ENCODE results near the gene SP5. TPM values are rescaled to one million over a fixed set of nuclear protein-coding genes. Genes with fewer than 3 reads are reported as not detected.

SP5 gene
- total RNA-seq, 2 donors from 2014 or later: 0.78 TPM; not detected in 1

- 8 to 12% methylated on average over 8 to 9 of the region's 9 CpGs for WGBS, 2 donors
- H3K4me3 ChIP-seq: no peak overlapping the region
- peaks cover 0 to 14% of the 10 kb centered on the region in 2 donors for H3K27me3 ChIP-seq
- DNase-seq: no peak
- no peaks in the 10 kb centered on the region for H3K36me3 ChIP-seq (replicated peaks in 1 of 2; ENCODE audit: insufficient read depth in 1 of 2, low read depth in 2 of 2)
- H3K27ac ChIP-seq: no peak overlapping the region
- intact Hi-C loops (cut with DNase I): no loop called here
- TF ChIP-seq POLR2A (IDR thresholded peaks at IDR 0.05): no peak
- TF ChIP-seq CTCF (IDR thresholded peaks at IDR 0.05): no peak
- H3K4me1 ChIP-seq: peaks cover 44% of the 10 kb centered on the region
- no peak for ATAC-seq
- H3K9me3 ChIP-seq: no peaks in the 10 kb centered on the region
These were observed 3.9 kb upstream of the SP5 start for GRCh38 chr2:170711196-170711773.

GRCh38 chr2:170711774-170712652, 3.1 kb upstream of the SP5 start:
- WGBS, 2 donors: 2 to 4% methylated on average over 21 to 51 of the region's 51 CpGs
- H3K4me1 ChIP-seq: peaks cover 52% of the 10 kb centered on the region

GRCh38 chr2:170712653-170713542, 2.2 kb upstream of the SP5 start:
- ATAC-seq (no peak), DNase-seq (no peak)
- Histone ChIP-seq H3K27me3 (peaks cover 0 to 19% of the 10 kb centered on the region in 2 donors), H3K27ac (no peak overlapping the region), H3K4me3 (no peak overlapping the region), H3K9me3 (no peaks in the 10 kb centered on the region), H3K36me3 (replicated peaks in 1 of 2; ENCODE audit: insufficient read depth in 1 of 2, low read depth in 2 of 2) (no peaks in the 10 kb centered on the region), H3K4me1 (peaks cover 54% of the 10 kb centered on the region)
- intact Hi-C loops (cut with DNase I): no loop called here
- 29 to 52% methylated on average over 21 to 41 of the region's 41 CpGs for WGBS, 2 donors
- TF ChIP-seq POLR2A (IDR thresholded peaks at IDR 0.05): no peak
- no peak for TF ChIP-seq CTCF (IDR thresholded peaks at IDR 0.05)

More at GRCh38 chr2:170711774-170712652, 3.1 kb upstream of the SP5 start:
- Histone ChIP-seq H3K27me3 (peaks cover 0 to 15% of the 10 kb centered on the region in 2 donors), H3K27ac (no peak overlapping the region), H3K4me3 (no peak overlapping the region), H3K9me3 (no peaks in the 10 kb centered on the region), H3K36me3 (replicated peaks in 1 of 2; ENCODE audit: insufficient read depth in 1 of 2, low read depth in 2 of 2) (no peaks in the 10 kb centered on the region)
- intact Hi-C loops (cut with DNase I): no loop called here
- DNase-seq (peak; percentile 16 to 70 (median 27)), ATAC-seq (no peak)
- TF ChIP-seq POLR2A (IDR thresholded peaks at IDR 0.05): no peak
- TF ChIP-seq CTCF (IDR thresholded peaks at IDR 0.05): no peak

DNA sequence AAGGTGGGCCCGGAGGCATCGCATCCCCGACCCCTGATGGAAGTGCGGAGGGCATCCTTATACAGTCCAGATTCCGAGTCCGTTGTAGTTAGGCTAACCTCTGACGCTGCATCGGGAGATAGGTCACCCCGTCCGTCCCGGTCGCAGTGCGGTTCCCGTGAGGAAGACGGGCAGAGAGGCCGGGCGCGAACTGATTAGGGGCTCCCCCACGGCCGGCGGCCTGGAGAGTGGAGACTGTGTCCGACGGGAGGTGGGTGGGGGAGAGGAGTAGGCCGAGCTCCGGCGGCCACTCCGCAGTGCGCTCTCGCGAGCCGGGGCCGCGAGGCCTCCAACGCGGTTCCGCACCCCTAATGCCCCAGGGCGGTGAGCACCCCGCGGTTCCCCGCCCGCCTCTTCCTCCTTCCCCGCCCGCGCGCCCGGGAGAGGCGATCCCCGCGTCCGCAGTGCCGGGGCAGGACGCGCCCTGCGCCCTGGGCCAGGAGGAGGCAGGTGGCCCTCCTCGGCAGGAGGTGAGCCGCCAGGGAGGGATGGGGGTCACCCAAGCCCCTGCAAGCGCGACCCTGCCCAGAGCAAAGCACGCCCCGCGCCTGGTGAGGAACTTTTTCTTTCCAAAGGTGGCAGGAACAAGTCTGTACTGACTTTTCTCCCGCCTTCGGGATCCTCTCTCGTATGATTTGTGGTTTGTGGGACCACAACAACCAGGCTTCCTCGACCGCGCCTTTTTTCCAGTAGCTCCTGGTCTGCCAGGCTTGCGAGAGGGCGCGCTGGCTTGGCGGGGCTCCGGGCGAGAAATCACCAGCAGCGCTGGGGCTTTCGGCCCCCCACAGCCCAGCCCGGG, 1.4 kb upstream of the SP5 start:
- Histone ChIP-seq H3K27ac (peak overlapping the region in 1 of 4 donors; percentile 58), H3K4me3 (peak overlapping the region in 1 of 2 donors; percentile 29), H3K9me3 (no peaks in the 10 kb centered on the region), H3K27me3 (peaks cover 0 to 19% of the 10 kb centered on the region in 2 donors), H3K36me3 (replicated peaks in 1 of 2; ENCODE audit: insufficient read depth in 1 of 2, low read depth in 2 of 2) (no peaks in the 10 kb centered on the region), H3K4me1 (peaks cover 54% of the 10 kb centered on the region)
- TF ChIP-seq POLR2A (IDR thresholded peaks at IDR 0.05): no peak
- TF ChIP-seq CTCF (IDR thresholded peaks at IDR 0.05): no peak
- intact Hi-C loops (cut with DNase I): no loop called here
- ATAC-seq (peak; percentile 2), DNase-seq (peak; percentile 6 to 16 (median 13))
- 7 to 10% methylated on average over 21 to 67 of the region's 76 CpGs for WGBS, 2 donors

All from body of pancreas (tissue), 4 donors.